GM18526 (cell line): ENCODE data around the gene TRO.

Experiments
- POLR2A ChIP-seq: IDR thresholded peaks from 3 replicates; pipeline ENCODE4 v1.6.1; 2011; ENCODE audit not compliant: insufficient read length; ENCODE audit errors: extremely low read depth

The TRO gene

DNA sequence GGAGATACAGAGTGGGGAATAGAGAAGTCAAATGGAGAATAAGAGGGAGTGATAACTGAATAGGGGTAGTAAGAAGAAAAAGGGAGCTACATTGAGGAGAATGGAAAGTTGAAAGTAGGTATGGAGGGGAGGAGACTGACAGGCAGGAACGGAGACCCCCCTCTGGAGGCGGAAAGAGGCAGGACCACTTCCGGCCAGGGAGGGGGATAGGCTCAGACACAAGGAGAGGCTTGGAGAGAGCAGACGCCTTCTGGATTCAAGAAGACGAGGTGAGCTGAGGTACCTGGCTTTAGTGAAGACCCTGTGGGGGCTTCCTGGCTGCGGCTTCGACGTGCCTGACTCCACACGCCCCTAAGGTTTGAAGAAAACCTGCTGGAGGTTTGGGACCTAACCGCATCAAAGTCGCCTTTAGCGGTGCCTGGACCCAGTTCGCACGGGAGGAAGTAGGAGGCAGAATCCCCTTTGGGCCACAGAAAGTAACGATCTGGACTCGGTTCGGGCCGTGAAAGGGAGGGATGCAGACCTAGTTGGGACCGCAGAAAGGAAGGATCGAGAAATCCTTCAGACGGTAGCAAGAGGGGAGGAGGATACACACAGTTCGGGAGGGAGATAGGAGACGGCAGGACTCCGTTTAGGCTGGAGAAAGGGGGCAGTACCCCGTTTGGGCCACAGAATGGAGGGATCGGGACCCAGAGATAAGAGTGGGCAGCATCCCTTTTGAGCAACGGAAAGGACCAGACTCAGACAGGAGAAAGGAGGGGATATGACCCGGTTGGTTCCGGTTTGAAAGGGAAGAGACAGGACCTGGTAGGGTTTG is at the start of gene TRO:
TSS of gene TRO (plus strand) at position 215 of the 817 bp plus-strand sequence. CDS start 1,423 bp downstream, outside the sequence.
- TF ChIP-seq POLR2A = no peak

DNA sequence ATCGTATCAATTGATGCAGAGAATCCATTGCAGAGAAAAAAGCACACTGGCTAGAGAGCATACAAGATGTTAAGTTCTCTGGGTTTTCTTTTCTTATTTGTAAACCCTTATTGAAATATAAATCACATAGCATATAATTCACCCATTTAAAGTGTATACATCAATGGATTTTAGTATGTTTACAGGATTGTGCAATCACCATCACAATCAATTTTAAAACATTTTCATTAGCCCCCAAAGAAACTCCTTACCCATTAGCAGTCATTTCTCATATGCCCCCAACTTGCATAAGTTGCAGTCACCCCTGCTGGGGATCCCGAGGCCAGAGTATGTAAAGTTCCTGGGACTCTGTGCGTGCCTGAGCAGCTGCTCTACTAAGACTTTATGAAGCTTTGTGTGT is 34.9 kb upstream of the TRO start:
- TF ChIP-seq POLR2A = no peak

DNA sequence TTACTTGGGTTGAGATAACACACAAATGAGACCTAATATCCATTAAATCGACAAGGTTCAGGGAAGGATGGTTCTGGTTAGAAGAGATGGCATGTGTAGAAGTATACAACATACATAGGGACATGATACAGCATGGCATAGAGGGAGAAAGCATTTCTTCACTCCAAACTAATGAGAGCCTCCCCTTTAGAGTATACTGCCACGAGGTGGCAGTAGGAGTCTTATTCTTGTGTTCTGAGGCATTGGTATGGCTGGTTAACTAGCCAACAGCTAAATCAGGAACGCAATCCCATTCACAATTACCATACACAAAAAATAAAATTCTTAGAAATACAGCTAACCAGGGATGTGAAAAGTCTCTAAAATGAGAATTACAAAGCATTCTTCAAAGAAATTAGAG is 29.1 kb upstream of the TRO start:
- no peak for TF ChIP-seq POLR2A

GRCh38 chrX:54894159-54894558 is 26.5 kb upstream of the TRO start:
- TF ChIP-seq POLR2A = no peak

DNA sequence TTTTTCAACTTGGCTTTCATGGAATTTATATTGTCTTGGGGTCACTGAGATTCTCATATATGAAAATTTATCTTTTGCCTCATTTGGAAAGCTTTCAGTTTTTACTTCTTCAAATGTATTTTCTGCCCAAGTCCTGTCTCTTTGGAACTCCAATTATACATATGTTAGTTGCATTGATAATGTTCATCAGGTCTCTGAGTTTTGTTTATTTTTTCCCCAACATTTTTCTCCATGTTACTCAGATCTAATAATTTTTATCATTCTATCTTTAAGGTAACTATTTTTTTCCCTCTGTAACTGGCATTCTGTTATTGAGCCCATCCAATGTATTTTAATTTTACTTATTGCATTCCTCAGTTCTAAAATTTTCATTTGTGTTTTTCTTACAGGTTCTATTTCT is 10.7 kb upstream of the TRO start:
- TF ChIP-seq POLR2A = no peak

GRCh38 chrX:54921427-54922021 is 900 bp downstream of the TRO start:
- TF ChIP-seq POLR2A = no peak

DNA sequence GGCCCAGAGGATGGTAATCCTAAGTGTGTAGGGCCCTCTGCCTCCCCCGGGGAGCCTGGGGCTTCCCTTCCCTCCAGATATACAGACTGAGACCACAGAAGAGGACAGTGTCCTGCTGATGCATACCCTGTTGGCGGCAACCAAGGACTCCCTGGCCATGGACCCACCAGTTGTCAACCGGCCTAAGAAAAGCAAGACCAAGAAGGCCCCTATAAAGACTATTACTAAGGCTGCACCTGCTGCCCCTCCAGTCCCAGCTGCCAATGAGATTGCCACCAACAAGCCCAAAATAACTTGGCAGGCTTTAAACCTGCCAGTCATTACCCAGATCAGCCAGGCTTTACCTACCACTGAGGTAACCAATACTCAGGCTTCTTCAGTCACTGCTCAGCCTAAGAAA is 1.9 kb downstream of the TRO start:
- no peak for TF ChIP-seq POLR2A

DNA sequence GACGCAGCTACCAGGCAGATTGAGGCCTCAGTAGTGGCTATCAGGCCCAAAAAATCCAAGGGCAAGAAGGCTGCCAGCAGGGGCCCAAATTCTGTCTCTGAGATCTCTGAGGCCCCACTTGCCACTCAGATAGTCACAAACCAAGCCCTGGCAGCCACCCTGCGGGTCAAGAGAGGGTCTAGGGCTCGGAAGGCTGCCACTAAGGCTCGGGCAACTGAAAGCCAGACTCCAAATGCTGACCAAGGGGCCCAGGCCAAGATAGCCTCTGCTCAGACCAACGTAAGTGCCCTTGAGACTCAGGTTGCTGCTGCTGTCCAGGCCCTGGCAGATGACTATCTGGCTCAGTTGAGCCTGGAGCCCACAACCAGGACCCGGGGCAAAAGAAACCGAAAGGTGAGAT is 2.8 kb downstream of the TRO start:
- TF ChIP-seq POLR2A = no peak

GRCh38 chrX:54926978-54927377 is 6.4 kb downstream of the TRO start:
- TF ChIP-seq POLR2A = no peak

GRCh38 chrX:54928876-54929275 is 8.3 kb downstream of the TRO start:
- TF ChIP-seq POLR2A = no peak

DNA sequence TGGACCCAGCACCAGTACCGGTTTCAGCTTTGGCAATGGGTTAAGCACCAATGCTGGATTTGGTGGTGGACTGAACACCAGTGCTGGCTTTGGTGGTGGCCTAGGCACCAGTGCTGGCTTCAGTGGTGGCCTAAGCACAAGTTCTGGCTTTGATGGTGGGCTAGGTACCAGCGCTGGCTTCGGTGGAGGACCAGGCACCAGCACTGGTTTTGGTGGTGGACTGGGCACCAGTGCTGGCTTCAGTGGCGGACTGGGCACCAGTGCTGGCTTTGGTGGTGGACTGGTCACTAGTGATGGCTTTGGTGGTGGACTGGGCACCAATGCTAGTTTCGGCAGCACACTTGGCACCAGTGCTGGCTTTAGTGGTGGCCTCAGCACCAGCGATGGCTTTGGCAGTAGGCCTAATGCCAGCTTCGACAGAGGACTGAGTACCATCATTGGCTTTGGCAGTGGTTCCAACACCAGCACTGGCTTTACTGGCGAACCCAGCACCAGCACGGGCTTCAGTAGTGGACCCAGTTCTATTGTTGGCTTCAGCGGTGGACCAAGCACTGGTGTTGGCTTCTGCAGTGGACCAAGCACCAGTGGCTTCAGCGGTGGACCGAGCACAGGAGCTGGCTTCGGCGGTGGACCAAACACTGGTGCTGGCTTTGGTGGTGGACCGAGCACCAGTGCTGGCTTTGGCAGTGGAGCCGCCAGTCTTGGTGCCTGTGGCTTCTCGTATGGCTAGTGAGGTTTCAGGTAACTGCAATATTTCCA is 9.8 kb downstream of the TRO start:
- no peak for TF ChIP-seq POLR2A

- TF ChIP-seq POLR2A = no peak
Observed at GRCh38 chrX:54931107-54931506, 10.5 kb downstream of the TRO start.

- no peak for TF ChIP-seq POLR2A
Observed at GRCh38 chrX:54933150-54933826, 12.7 kb downstream of the TRO start.

DNA sequence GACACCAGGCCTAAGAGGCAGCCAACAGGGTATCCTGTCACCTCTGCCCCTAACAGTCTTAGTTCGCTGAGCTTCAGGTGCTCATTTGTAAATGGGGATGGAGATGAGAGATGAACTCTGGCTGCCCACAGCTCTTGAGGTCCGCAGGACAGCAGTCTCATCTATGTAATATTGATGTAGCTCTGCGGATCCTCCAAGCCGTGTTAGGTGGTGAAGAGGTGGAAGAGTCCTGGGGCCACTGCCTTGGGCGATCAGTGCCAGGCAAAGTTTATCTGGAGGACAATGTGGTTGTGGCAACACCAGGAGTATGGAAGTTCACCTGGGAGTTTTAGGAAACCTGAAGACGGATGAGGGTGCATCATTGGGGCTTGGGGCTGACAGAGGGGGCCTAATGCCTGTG is 13.4 kb downstream of the TRO start:
- no peak for TF ChIP-seq POLR2A

GRCh38 chrX:54934890-54935289 is 14.3 kb downstream of the TRO start:
- TF ChIP-seq POLR2A = no peak
